Trophoblast cell (in vitro differentiated cells and primary cell): ENCODE measurements around the gene HBA1.
A peak's percentile ranks its signal among the peaks of the same experiment; 100 is the strongest.

Experiments
- DNase-seq, 2 donors: peaks; one replicate each; pipeline ENCODE4 v3.0.0-alpha.2; 2016
- H2AFZ ChIP-seq: 2 replicates; pipeline ENCODE4 v1.6.1; 2013; ENCODE audit warnings: low read length, moderate library complexity, mild to moderate bottlenecking; ENCODE audit not compliant: insufficient read depth, poor library complexity
- H2AK5ac ChIP-seq: 2 replicates; pipeline ENCODE4 v1.6.1; 2013; ENCODE audit warnings: mild to moderate bottlenecking, low read length
- H2BK120ac ChIP-seq: 2 replicates; pipeline ENCODE4 v1.6.1; 2013; ENCODE audit warnings: low read length, mild to moderate bottlenecking, moderate library complexity; ENCODE audit not compliant: insufficient read depth, poor library complexity
- H2BK12ac ChIP-seq: 2 replicates; pipeline ENCODE4 v1.6.1; 2013; ENCODE audit warnings: mild to moderate bottlenecking, low read length, moderate library complexity
- H2BK5ac ChIP-seq: 2 replicates; pipeline ENCODE4 v1.6.1; 2013; ENCODE audit warnings: low read length, low read depth, moderate library complexity, mild to moderate bottlenecking; ENCODE audit not compliant: poor library complexity
- H3K14ac ChIP-seq: 2 replicates; pipeline ENCODE4 v1.6.1; 2013; ENCODE audit warnings: mild to moderate bottlenecking, low read length
- H3K18ac ChIP-seq: 2 replicates; pipeline ENCODE4 v1.6.1; 2013; ENCODE audit warnings: mild to moderate bottlenecking, low read length
- H3K23ac ChIP-seq: 2 replicates; pipeline ENCODE4 v1.6.1; 2013; ENCODE audit warnings: low read length
- H3K27ac ChIP-seq: 2 replicates; pipeline ENCODE4 v1.5.1; 2013; ENCODE audit warnings: low read depth, mild to moderate bottlenecking, inconsistent platforms, low read length, moderate library complexity
- H3K27me3 ChIP-seq: 2 replicates; pipeline ENCODE4 v1.6.1; 2013; ENCODE audit warnings: inconsistent platforms, mild to moderate bottlenecking, low read length, moderate library complexity; ENCODE audit not compliant: insufficient read depth
- H3K36me3 ChIP-seq, 2 experiments: 1 replicate in 1 of 2; 2 replicates in 1 of 2; pipeline ENCODE4 v1.6.1; 2013; ENCODE audit warnings: low read length in 2 of 2, mild to moderate bottlenecking in 2 of 2, moderate library complexity in 1 of 2; ENCODE audit not compliant: insufficient read depth in 2 of 2, control insufficient read depth in 1 of 2
- H3K4ac ChIP-seq: 2 replicates; pipeline ENCODE4 v1.6.1; 2013; ENCODE audit warnings: low read depth, mild to moderate bottlenecking, low read length, moderate library complexity
- H3K4me1 ChIP-seq, 2 experiments: 1 replicate in 1 of 2; 2 replicates in 1 of 2; pipeline ENCODE4 v1.6.1; 2013; ENCODE audit warnings: low read length in 2 of 2, mild to moderate bottlenecking in 2 of 2, moderate library complexity in 1 of 2; ENCODE audit not compliant: insufficient read depth in 2 of 2, control insufficient read depth in 1 of 2
- H3K4me2 ChIP-seq: 2 replicates; pipeline ENCODE4 v1.6.1; 2013; ENCODE audit warnings: inconsistent platforms, mild to moderate bottlenecking, low read length, moderate library complexity
- H3K4me3 ChIP-seq: 2 replicates; pipeline ENCODE4 v1.5.1; 2013; ENCODE audit warnings: mild to moderate bottlenecking, low read depth, low read length, inconsistent platforms
- H3K79me1 ChIP-seq: one replicate; pipeline ENCODE4 v1.6.1; 2013; ENCODE audit warnings: low read length
- H3K79me2 ChIP-seq: 2 replicates; pipeline ENCODE4 v1.6.1; 2013; ENCODE audit warnings: low read length, mild to moderate bottlenecking; ENCODE audit not compliant: control insufficient read depth, insufficient read depth, poor library complexity
- H3K9ac ChIP-seq: 2 replicates; pipeline ENCODE4 v1.6.1; 2013; ENCODE audit warnings: mild to moderate bottlenecking, low read length
- H3K9me3 ChIP-seq: 2 replicates; pipeline ENCODE4 v1.6.1; 2013; ENCODE audit warnings: low read depth, mild to moderate bottlenecking, control low read depth, inconsistent platforms, low read length; ENCODE audit not compliant: insufficient read depth
- H4K12ac ChIP-seq: 2 replicates; pipeline ENCODE4 v1.6.1; 2013; ENCODE audit warnings: low read depth, mild to moderate bottlenecking, low read length, moderate library complexity
- H4K8ac ChIP-seq: 2 replicates; pipeline ENCODE4 v1.6.1; 2013; ENCODE audit warnings: low read depth, mild to moderate bottlenecking, low read length, moderate library complexity
- H4K91ac ChIP-seq: one replicate; pipeline ENCODE4 v1.6.1; 2013; ENCODE audit warnings: low read depth, mild to moderate bottlenecking, low read length, moderate library complexity
- WGBS: extraction: QIAGEN DNeasy Blood & Tissue Kit; methylation state at CpG from one replicate; pipeline ENCODE4 v1.1.7; 2013; ENCODE audit warnings: missing lambda C conversion rate; ENCODE audit not compliant: insufficient read length, insufficient coverage; ENCODE audit errors: extremely low coverage; 5-methylcytosine and 5-hydroxymethylcytosine counted together

HBA1 gene

GRCh38 chr16:187330-187729, 10.8 kb downstream of the HBA1 start:
- Histone ChIP-seq H2BK120ac (no peak overlapping the region), H2AK5ac (no peak overlapping the region), H3K4me3 (no peak overlapping the region), H2BK12ac (no peak overlapping the region), H3K9me3 (no peaks in the 10 kb centered on the region), H3K9ac (no peak overlapping the region), H2AFZ (no peak overlapping the region), H3K27me3 (no peaks in the 10 kb centered on the region), H3K18ac (no peak overlapping the region), H3K4ac (no peak overlapping the region), H2BK5ac (no peak overlapping the region), H4K12ac (no peak overlapping the region), H3K23ac (no peak overlapping the region), H3K14ac (no peak overlapping the region), H3K4me1 (no peaks in the 10 kb centered on the region), H3K79me1 (no peaks in the 10 kb centered on the region), H3K27ac (no peak overlapping the region), H4K8ac (no peak overlapping the region), H4K91ac (no peak overlapping the region), H3K36me3 (peaks cover 54 to 69% of the 10 kb centered on the region in 2 experiments), H3K4me2 (no peak overlapping the region), H3K79me2 (no peaks in the 10 kb centered on the region)
- no peak for DNase-seq
- WGBS, result no CpG with 5 or more reads among the region's 8 CpGs

- Histone ChIP-seq H3K18ac (no peak overlapping the region), H2AK5ac (no peak overlapping the region), H2BK12ac (no peak overlapping the region), H3K4me1 (no peaks in the 10 kb centered on the region), H4K8ac (no peak overlapping the region), H3K79me1 (no peaks in the 10 kb centered on the region), H2AFZ (no peak overlapping the region), H4K12ac (no peak overlapping the region), H3K27ac (no peak overlapping the region), H2BK5ac (no peak overlapping the region), H3K9me3 (no peaks in the 10 kb centered on the region), H4K91ac (no peak overlapping the region), H3K79me2 (no peaks in the 10 kb centered on the region), H3K14ac (no peak overlapping the region), H3K4me3 (no peak overlapping the region), H2BK120ac (no peak overlapping the region), H3K9ac (no peak overlapping the region), H3K36me3 (peaks cover 67 to 73% of the 10 kb centered on the region in 2 experiments), H3K27me3 (no peaks in the 10 kb centered on the region), H3K4ac (no peak overlapping the region), H3K4me2 (no peak overlapping the region), H3K23ac (no peak overlapping the region)
- WGBS, result no CpG with 5 or more reads among the region's 8 CpGs
- DNase-seq, result no peak
Measured at GRCh38 chr16:188674-189073, 12.2 kb downstream of the HBA1 start.

GRCh38 chr16:189604-190186, 13.2 kb downstream of the HBA1 start:
- H3K23ac ChIP-seq, result no peak overlapping the region
- no peak overlapping the region for H4K8ac ChIP-seq
- no peak overlapping the region for H3K14ac ChIP-seq
- no peaks in the 10 kb centered on the region for H3K27me3 ChIP-seq
- H3K4me3 ChIP-seq, result no peak overlapping the region
- no peak overlapping the region for H3K4me2 ChIP-seq
- no peak for DNase-seq
- WGBS, result no CpG with 5 or more reads among the region's 34 CpGs
- no peak overlapping the region for H2AK5ac ChIP-seq
- H3K27ac ChIP-seq, result no peak overlapping the region
- no peak overlapping the region for H2BK120ac ChIP-seq
- H3K4ac ChIP-seq, result no peak overlapping the region
- H4K91ac ChIP-seq, result no peak overlapping the region
- no peak overlapping the region for H4K12ac ChIP-seq
- no peak overlapping the region for H2BK5ac ChIP-seq
- no peaks in the 10 kb centered on the region for H3K79me2 ChIP-seq
- peaks cover 74 to 76% of the 10 kb centered on the region in 2 experiments for H3K36me3 ChIP-seq
- no peak overlapping the region for H2AFZ ChIP-seq
- H2BK12ac ChIP-seq, result no peak overlapping the region
- H3K79me1 ChIP-seq, result no peaks in the 10 kb centered on the region
- no peaks in the 10 kb centered on the region for H3K4me1 ChIP-seq
- no peak overlapping the region for H3K9ac ChIP-seq
- no peak overlapping the region for H3K18ac ChIP-seq
- no peaks in the 10 kb centered on the region for H3K9me3 ChIP-seq

- Histone ChIP-seq H2BK5ac (no peak overlapping the region), H3K4me3 (no peak overlapping the region), H2AFZ (no peak overlapping the region), H3K27ac (no peak overlapping the region), H3K9ac (no peak overlapping the region), H3K18ac (no peak overlapping the region), H3K79me1 (no peaks in the 10 kb centered on the region), H3K23ac (no peak overlapping the region), H2AK5ac (no peak overlapping the region), H2BK12ac (no peak overlapping the region), H4K12ac (no peak overlapping the region), H2BK120ac (no peak overlapping the region), H4K91ac (no peak overlapping the region), H4K8ac (no peak overlapping the region), H3K14ac (no peak overlapping the region), H3K4me1 (no peaks in the 10 kb centered on the region), H3K4ac (no peak overlapping the region), H3K4me2 (no peak overlapping the region), H3K79me2 (no peaks in the 10 kb centered on the region), H3K36me3 (peaks cover 84 to 86% of the 10 kb centered on the region in 2 experiments), H3K27me3 (no peaks in the 10 kb centered on the region), H3K9me3 (no peaks in the 10 kb centered on the region)
- peak; percentile 74 to 79 for DNase-seq
- no CpG with 5 or more reads among the region's 4 CpGs for WGBS
Measured at GRCh38 chr16:191831-192230, 15.4 kb downstream of the HBA1 start.
